Liver (tissue), 3 donors: ENCODE measurements around the gene C19orf44.

Experiments used
- ATF3 ChIP-seq: IDR thresholded peaks from 2 replicates; pipeline ENCODE4 v1.6.1; 2016; ENCODE audit warnings: antibody characterized with exemption
- CTCF ChIP-seq: fragments of 150-350 bp; IDR thresholded peaks from 2 replicates; pipeline ENCODE4 v1.5.1; 2017; ENCODE audit warnings: improper control_type of control experiment, low read depth, low read length; ENCODE audit not compliant: missing input control
- FOXA1 ChIP-seq: IDR thresholded peaks from 2 replicates; pipeline ENCODE4 v1.6.1; 2016; ENCODE audit warnings: antibody characterized with exemption
- GABPA ChIP-seq, 2 donors: IDR thresholded peaks in 1 of 2; conservative IDR thresholded peaks in 1 of 2; 2 replicates each; pipeline ENCODE4 v1.6.1; 2016; ENCODE audit warnings: antibody characterized with exemption in 2 of 2, mild to moderate bottlenecking in 1 of 2, moderate library complexity in 1 of 2
- HNF4A ChIP-seq, 2 donors: conservative IDR thresholded peaks; 2 replicates each; pipeline ENCODE4 v1.6.1; 2016; ENCODE audit warnings: antibody characterized with exemption in 2 of 2, mild to moderate bottlenecking in 2 of 2
- RAD21 ChIP-seq, 2 donors: IDR thresholded peaks; 2 replicates each; pipeline ENCODE4 v1.6.1; 2016; ENCODE audit warnings: antibody characterized with exemption in 2 of 2, mild to moderate bottlenecking in 2 of 2
- REST ChIP-seq: IDR thresholded peaks from 2 replicates; pipeline ENCODE4 v1.6.1; 2016; ENCODE audit warnings: antibody characterized with exemption, mild to moderate bottlenecking
- RXRA ChIP-seq, 2 donors: IDR thresholded peaks; 2 replicates each; pipeline ENCODE4 v1.6.1; 2017 to 2018; ENCODE audit warnings: antibody characterized with exemption in 2 of 2, mild to moderate bottlenecking in 1 of 2
- SP1 ChIP-seq: IDR thresholded peaks from 2 replicates; pipeline ENCODE4 v1.6.1; 2018; ENCODE audit warnings: antibody characterized with exemption, mild to moderate bottlenecking
- TAF1 ChIP-seq: conservative IDR thresholded peaks from 2 replicates; pipeline ENCODE4 v1.6.1; 2016; ENCODE audit warnings: antibody characterized with exemption, mild to moderate bottlenecking
- YY1 ChIP-seq: IDR thresholded peaks from 2 replicates; pipeline ENCODE4 v1.6.1; 2016; ENCODE audit warnings: antibody characterized with exemption, mild to moderate bottlenecking
- TF ChIP-seq, protein P1 (sequence below): IDR thresholded peaks from 2 replicates; pipeline ENCODE4 v1.6.1; 2016; ENCODE audit warnings: antibody characterized with exemption
- TF ChIP-seq, protein P2 (sequence below): IDR thresholded peaks from 2 replicates; pipeline ENCODE4 v1.6.1; 2016; ENCODE audit warnings: antibody characterized with exemption
- donor health status: healthy.
- donor health status: healthy.

- no peak for TF ChIP-seq CTCF
- no peak for TF ChIP-seq YY1
- TF ChIP-seq, protein P1, sequence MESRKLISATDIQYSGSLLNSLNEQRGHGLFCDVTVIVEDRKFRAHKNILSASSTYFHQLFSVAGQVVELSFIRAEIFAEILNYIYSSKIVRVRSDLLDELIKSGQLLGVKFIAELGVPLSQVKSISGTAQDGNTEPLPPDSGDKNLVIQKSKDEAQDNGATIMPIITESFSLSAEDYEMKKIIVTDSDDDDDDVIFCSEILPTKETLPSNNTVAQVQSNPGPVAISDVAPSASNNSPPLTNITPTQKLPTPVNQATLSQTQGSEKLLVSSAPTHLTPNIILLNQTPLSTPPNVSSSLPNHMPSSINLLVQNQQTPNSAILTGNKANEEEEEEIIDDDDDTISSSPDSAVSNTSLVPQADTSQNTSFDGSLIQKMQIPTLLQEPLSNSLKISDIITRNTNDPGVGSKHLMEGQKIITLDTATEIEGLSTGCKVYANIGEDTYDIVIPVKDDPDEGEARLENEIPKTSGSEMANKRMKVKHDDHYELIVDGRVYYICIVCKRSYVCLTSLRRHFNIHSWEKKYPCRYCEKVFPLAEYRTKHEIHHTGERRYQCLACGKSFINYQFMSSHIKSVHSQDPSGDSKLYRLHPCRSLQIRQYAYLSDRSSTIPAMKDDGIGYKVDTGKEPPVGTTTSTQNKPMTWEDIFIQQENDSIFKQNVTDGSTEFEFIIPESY, result no peak
- no peak for TF ChIP-seq SP1
- TF ChIP-seq FOXA1, result no peak
- TF ChIP-seq, protein P2, sequence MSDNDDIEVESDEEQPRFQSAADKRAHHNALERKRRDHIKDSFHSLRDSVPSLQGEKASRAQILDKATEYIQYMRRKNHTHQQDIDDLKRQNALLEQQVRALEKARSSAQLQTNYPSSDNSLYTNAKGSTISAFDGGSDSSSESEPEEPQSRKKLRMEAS, result no peak
- no peak for TF ChIP-seq REST
- TF ChIP-seq HNF4A (conservative IDR thresholded peaks at IDR 0.05), result no peak
- no peak for TF ChIP-seq TAF1
- no peak for TF ChIP-seq RXRA (IDR thresholded peaks at IDR 0.05)
- no peak for TF ChIP-seq ATF3
- no peak for TF ChIP-seq GABPA (IDR thresholded peaks at IDR 0.05 in 1 of 2, conservative IDR thresholded peaks at IDR 0.05 in 1 of 2)
- TF ChIP-seq RAD21 (IDR thresholded peaks at IDR 0.05), result no peak
Observed at GRCh38 chr19:16497837-16498236, 1.6 kb downstream of the C19orf44 start.
